CD4-positive, alpha-beta T cell (primary cell): Measurements from ENCODE around the gene CCNB3. TPM values are rescaled to one million over a fixed set of nuclear protein-coding genes. Genes with fewer than 3 reads are reported as not detected.

Experiments used
- ATAC-seq: fragments of 200-7000 bp; cut with Tn5 transposase; one replicate; pipeline ENCODE4 v1.10.0; 2022; ENCODE audit warnings: mild to moderate bottlenecking; ENCODE audit not compliant: poor library complexity
- CTCF ChIA-PET: fragments of 350-600 bp; sonication (Branson Sonifier 250); formaldehyde crosslinking; loops from one replicate; lab custom pipeline; 2021; ENCODE audit warnings: antibody characterized with exemption, inconsistent platforms; lab: Charles Lee
- POLR2A ChIA-PET: fragments of 350-600 bp; sonication (Branson Sonifier 250); formaldehyde crosslinking; loops from one replicate; lab custom pipeline; 2021; ENCODE audit warnings: antibody characterized with exemption, inconsistent platforms; lab: Charles Lee
- DNase-seq, 14 experiments: peaks; one replicate each; pipeline ENCODE4 v3.0.0-alpha.2; 2013 to 2020; ENCODE audit warnings: mixed read lengths in 2 of 14
- H3K27ac ChIP-seq, 2 donors: one replicate each; pipeline versions ENCODE4 v1.5.1 to v1.7.0; 2013; ENCODE audit warnings: low read length in 2 of 2, low read depth in 1 of 2, mild to moderate bottlenecking in 1 of 2
- H3K27me3 ChIP-seq, 2 experiments: 1 replicate in 1 of 2; 2 replicates in 1 of 2; pipeline versions ENCODE4 v1.6.1 to v1.7.0; 2013; ENCODE audit warnings: low read length in 2 of 2, control low read depth in 1 of 2, mild to moderate bottlenecking in 1 of 2, moderate library complexity in 1 of 2; ENCODE audit not compliant: insufficient read depth in 2 of 2, control insufficient read depth in 1 of 2
- H3K36me3 ChIP-seq: one replicate; pipeline ENCODE4 v1.6.1; 2013; ENCODE audit warnings: low read length, control low read depth; ENCODE audit not compliant: insufficient read depth
- H3K4me1 ChIP-seq: one replicate; pipeline ENCODE4 v1.6.1; 2013; ENCODE audit warnings: low read length, control low read depth; ENCODE audit not compliant: insufficient read depth
- H3K4me3 ChIP-seq: one replicate; pipeline ENCODE4 v1.5.1; 2013; ENCODE audit warnings: mild to moderate bottlenecking, low read length, moderate library complexity
- H3K9me3 ChIP-seq, 2 experiments: 1 replicate in 1 of 2; 2 replicates in 1 of 2; pipeline versions ENCODE4 v1.6.1 to v1.7.0; 2013; ENCODE audit warnings: low read length in 2 of 2, mild to moderate bottlenecking in 2 of 2, control low read depth in 1 of 2, moderate library complexity in 1 of 2; ENCODE audit not compliant: control insufficient read depth in 1 of 2, insufficient read depth in 1 of 2
- H3K27ac Mint-ChIP-seq: one replicate; pipeline ENCODE4 v1.8.0; 2020; ENCODE audit warnings: mixed read lengths
- H3K27me3 Mint-ChIP-seq: one replicate; pipeline ENCODE4 v1.8.0; 2021; ENCODE audit warnings: mixed read lengths
- H3K36me3 Mint-ChIP-seq: one replicate; pipeline ENCODE4 v1.8.0; 2021; ENCODE audit warnings: low read depth, mixed read lengths
- H3K4me1 Mint-ChIP-seq: one replicate; pipeline ENCODE4 v1.8.0; 2021; ENCODE audit warnings: low read depth, mixed read lengths
- H3K4me3 Mint-ChIP-seq: one replicate; pipeline ENCODE4 v1.8.0; 2020; ENCODE audit warnings: mild to moderate bottlenecking, mixed read lengths
- H3K9me3 Mint-ChIP-seq: one replicate; pipeline ENCODE4 v1.8.0; 2020; ENCODE audit warnings: mixed read lengths
- intact Hi-C, 2 experiments: fragments of 100-400 bp; cut with DNase I in 1 of 2; cut with micrococcal nuclease in 1 of 2; formaldehyde crosslinking; loops; one replicate each; pipeline versions ENCODE4 v1.15.1 to v1.9.0; 2023 to 2025; cut with DNase I, micrococcal nuclease
- polyA plus RNA-seq, 2 donors: library from polyadenylated mRNA; unstranded; fragments of 120-200 nt; gene quantifications; one replicate each; pipeline ENCODE4 v1.2.1, GENCODE V29; 2013
- total RNA-seq, 174 experiments: library from RNA in 2 of 174; stranded (reverse) in 2 of 174; gene quantifications; one replicate each; pipeline ENCODE4 v1.2.3 and lab custom pipeline; 2021 to 2026
- TF ChIP-seq, protein P1 (sequence below): fragments of 200-600 bp; IDR thresholded peaks from one replicate; pipeline ENCODE4 v1.8.0; 2022; ENCODE audit warnings: antibody characterized with exemption, mild to moderate bottlenecking

CCNB3 gene, protein sequence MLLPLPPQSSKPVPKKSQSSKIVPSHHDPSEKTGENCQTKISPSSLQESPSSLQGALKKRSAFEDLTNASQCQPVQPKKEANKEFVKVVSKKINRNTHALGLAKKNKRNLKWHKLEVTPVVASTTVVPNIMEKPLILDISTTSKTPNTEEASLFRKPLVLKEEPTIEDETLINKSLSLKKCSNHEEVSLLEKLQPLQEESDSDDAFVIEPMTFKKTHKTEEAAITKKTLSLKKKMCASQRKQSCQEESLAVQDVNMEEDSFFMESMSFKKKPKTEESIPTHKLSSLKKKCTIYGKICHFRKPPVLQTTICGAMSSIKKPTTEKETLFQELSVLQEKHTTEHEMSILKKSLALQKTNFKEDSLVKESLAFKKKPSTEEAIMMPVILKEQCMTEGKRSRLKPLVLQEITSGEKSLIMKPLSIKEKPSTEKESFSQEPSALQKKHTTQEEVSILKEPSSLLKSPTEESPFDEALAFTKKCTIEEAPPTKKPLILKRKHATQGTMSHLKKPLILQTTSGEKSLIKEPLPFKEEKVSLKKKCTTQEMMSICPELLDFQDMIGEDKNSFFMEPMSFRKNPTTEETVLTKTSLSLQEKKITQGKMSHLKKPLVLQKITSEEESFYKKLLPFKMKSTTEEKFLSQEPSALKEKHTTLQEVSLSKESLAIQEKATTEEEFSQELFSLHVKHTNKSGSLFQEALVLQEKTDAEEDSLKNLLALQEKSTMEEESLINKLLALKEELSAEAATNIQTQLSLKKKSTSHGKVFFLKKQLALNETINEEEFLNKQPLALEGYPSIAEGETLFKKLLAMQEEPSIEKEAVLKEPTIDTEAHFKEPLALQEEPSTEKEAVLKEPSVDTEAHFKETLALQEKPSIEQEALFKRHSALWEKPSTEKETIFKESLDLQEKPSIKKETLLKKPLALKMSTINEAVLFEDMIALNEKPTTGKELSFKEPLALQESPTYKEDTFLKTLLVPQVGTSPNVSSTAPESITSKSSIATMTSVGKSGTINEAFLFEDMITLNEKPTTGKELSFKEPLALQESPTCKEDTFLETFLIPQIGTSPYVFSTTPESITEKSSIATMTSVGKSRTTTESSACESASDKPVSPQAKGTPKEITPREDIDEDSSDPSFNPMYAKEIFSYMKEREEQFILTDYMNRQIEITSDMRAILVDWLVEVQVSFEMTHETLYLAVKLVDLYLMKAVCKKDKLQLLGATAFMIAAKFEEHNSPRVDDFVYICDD (N-terminal part only)
- total RNA-seq: under 1 TPM; 0.19 to 0.39 TPM
- polyA plus RNA-seq (2013, experiment 1 of 2): 0.28 TPM
- 0.20 TPM for polyA plus RNA-seq (2013, experiment 2 of 2)
- total RNA-seq (lab: John Stamatoyannopoulos, UW): 0 to 0.98 (median 0.27) reads per million in 172 experiments

DNA sequence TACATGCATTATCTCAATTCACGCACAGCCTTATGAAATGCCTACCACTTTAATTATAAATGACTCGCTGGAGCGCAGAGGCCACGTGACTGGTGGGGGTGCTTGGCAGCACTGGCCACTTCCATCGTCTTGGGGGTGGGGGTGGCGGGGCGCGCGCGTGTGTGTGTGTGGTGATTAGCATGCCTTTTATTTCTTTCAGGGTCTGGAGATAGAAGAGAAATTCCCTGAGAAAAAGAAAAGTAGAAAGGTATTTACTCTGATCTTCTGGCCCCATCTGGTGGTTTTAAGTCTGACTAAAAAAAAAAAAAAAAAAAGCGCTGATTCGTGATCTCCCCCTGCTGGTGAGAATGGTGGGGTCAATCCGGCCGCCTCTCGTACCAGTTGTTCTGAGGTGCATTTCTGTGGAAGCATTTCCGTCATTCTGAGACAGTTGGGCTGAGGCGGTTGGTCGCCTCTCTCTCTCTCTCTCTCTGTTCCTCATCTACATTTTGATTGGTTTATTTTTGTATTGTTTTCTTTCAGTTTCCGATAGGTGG lies at the start of gene CCNB3:
Gene CCNB3, plus strand, starts transcription at position 402 of the 536 bp plus-strand sequence. CDS start 80,399 bp downstream, outside the sequence.
- Mint-ChIP-seq H3K36me3 (no peaks in the 10 kb centered on the region), H3K9me3 (no peaks in the 10 kb centered on the region), H3K27me3 (no peaks in the 10 kb centered on the region), H3K4me3 (peak within 1 kb of the TSS; percentile 90), H3K27ac (peak within 1 kb of the TSS; percentile 87), H3K4me1 (peaks cover 17% of the 10 kb centered on the region)
- H3K4me3 ChIP-seq: peak within 1 kb of the TSS; percentile 48
- POLR2A ChIA-PET: interaction anchor here (0.6 to 1.1 kb wide), 7 partner anchors 104 to 1403 kb away, joined by 3 to 4 read pairs (median 3); partner anchors contain the start of genes CLCN5 and HDAC6
- peak within 1 kb of the TSS in 1 of 2 donors; percentile 55 for H3K27ac ChIP-seq
- CTCF ChIA-PET: interaction anchor here (0.6 to 0.7 kb wide), 3 partner anchors 282 to 316 kb away, joined by 3 read pairs; partner anchors contain the start of gene CLCN5
- no peaks in the 10 kb centered on the region for H3K36me3 ChIP-seq
- H3K4me1 ChIP-seq: peaks cover 6% of the 10 kb centered on the region
- TF ChIP-seq, protein P1, sequence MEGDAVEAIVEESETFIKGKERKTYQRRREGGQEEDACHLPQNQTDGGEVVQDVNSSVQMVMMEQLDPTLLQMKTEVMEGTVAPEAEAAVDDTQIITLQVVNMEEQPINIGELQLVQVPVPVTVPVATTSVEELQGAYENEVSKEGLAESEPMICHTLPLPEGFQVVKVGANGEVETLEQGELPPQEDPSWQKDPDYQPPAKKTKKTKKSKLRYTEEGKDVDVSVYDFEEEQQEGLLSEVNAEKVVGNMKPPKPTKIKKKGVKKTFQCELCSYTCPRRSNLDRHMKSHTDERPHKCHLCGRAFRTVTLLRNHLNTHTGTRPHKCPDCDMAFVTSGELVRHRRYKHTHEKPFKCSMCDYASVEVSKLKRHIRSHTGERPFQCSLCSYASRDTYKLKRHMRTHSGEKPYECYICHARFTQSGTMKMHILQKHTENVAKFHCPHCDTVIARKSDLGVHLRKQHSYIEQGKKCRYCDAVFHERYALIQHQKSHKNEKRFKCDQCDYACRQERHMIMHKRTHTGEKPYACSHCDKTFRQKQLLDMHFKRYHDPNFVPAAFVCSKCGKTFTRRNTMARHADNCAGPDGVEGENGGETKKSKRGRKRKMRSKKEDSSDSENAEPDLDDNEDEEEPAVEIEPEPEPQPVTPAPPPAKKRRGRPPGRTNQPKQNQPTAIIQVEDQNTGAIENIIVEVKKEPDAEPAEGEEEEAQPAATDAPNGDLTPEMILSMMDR: peak; percentile 61
- H3K9me3 ChIP-seq: no peaks in the 10 kb centered on the region
- intact Hi-C loops: loop anchor here (2.0 kb wide), 2 partner anchors 282 to 288 kb away; partner anchors contain the start of gene CLCN5 (in 1 of the 2)
- peak; percentile 97 for ATAC-seq
- DNase-seq: peak; percentile 51 to 89 (median 59)
- no peaks in the 10 kb centered on the region for H3K27me3 ChIP-seq

DNA sequence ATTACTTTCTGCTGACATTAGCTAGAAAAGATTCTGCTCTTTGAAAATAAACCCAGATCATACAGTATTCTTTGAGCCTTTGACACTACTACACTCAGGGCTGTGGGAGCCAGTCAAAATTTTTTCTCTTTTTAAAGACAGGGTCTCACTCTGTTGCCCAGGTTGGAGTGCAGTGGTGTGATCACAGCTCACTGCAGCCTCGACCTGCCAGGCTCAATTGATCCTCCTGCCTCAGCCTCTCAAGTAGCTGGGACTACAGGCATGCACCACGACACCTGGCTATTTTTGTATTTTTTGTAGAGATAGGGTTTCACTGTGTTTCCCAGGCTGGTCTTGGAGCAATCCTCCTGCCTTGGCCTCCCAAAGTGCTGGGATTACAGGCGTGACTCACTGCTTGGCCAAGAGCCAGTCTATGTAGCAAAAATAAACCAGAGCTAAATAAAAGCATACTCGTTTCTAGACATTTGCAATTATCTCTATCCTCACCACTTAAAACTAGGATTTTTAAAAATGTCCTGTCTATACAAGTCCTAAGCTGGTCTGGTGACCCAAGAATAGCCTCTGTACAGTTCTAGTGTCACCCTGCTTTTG lies 46.9 kb upstream of the CCNB3 start:
- Mint-ChIP-seq H3K27ac (no peak overlapping the region), H3K27me3 (no peaks in the 10 kb centered on the region), H3K4me1 (no peaks in the 10 kb centered on the region), H3K36me3 (no peaks in the 10 kb centered on the region), H3K4me3 (no peak overlapping the region), H3K9me3 (no peaks in the 10 kb centered on the region)
- ChIA-PET POLR2A (no interaction called here), CTCF (no interaction called here)
- H3K27me3 ChIP-seq: no peaks in the 10 kb centered on the region
- no peak overlapping the region for H3K27ac ChIP-seq
- H3K4me1 ChIP-seq: no peaks in the 10 kb centered on the region
- H3K36me3 ChIP-seq: no peaks in the 10 kb centered on the region
- H3K9me3 ChIP-seq: no peaks in the 10 kb centered on the region
- H3K4me3 ChIP-seq: no peak overlapping the region
- DNase-seq (no peak), ATAC-seq (no peak)
- intact Hi-C loops: no loop called here
- TF ChIP-seq, protein P1: no peak
